SH-SY5Y (cell line): ENCODE data around the gene CYGB.

Experiments used
- GATA2 ChIP-seq: IDR thresholded peaks from 2 replicates; pipeline ENCODE4 v1.6.1; 2011; ENCODE audit warnings: mild to moderate bottlenecking, low read depth, low read length
- GATA3 ChIP-seq: IDR thresholded peaks from 2 replicates; pipeline ENCODE4 v1.6.1; 2011; ENCODE audit warnings: low read depth, mild to moderate bottlenecking, low read length, moderate library complexity

- TF ChIP-seq GATA2, result no peak
- no peak for TF ChIP-seq GATA3
Measured at GRCh38 chr17:76484228-76484725, 53.2 kb downstream of the CYGB start.
